Posterior vena cava (tissue), 2 donors: ENCODE results near the gene PGAM1. TPM values are rescaled to one million over a fixed set of nuclear protein-coding genes. Genes with fewer than 3 reads are reported as not detected.
A peak's percentile ranks its signal among the peaks of the same experiment; 100 is the strongest.
"Not testable (repeated sequence)": the region's sequence is repeated elsewhere in the genome, so short reads cannot be mapped to it uniquely, and the experiment has no call there.

Experiments used
- DNase-seq: peaks from one replicate; pipeline ENCODE4 v3.0.0-alpha.2; 2020; ENCODE audit warnings: low spot score
- intact Hi-C, 2 donors: fragments of 100-400 bp; cut with DNase I; formaldehyde crosslinking; loops; one replicate each; pipeline versions ENCODE4 v1.14.1 to v1.14.2; 2022 to 2023
- total RNA-seq, 2 donors: library from RNA; stranded (reverse); fragmentation: NEBNext Ultra II Directional; extraction: Animal tissue kit (Norgen Biotek cat#: 25700); gene quantifications; one replicate each; pipeline ENCODE4 v1.2.1, GENCODE V29; 2021
- donor health status: DM: yes; HTN: yes; CAD: no.
- donor health status: DM: yes; HTN: yes; CAD: no.

Gene PGAM1
- total RNA-seq, 2 donors from 2014 or later, result 153 to 171 TPM

GRCh38 chr10:97406483-97406882 lies 19.5 kb upstream of the PGAM1 start:
- intact Hi-C loops, result not testable (repeated sequence)

DNA sequence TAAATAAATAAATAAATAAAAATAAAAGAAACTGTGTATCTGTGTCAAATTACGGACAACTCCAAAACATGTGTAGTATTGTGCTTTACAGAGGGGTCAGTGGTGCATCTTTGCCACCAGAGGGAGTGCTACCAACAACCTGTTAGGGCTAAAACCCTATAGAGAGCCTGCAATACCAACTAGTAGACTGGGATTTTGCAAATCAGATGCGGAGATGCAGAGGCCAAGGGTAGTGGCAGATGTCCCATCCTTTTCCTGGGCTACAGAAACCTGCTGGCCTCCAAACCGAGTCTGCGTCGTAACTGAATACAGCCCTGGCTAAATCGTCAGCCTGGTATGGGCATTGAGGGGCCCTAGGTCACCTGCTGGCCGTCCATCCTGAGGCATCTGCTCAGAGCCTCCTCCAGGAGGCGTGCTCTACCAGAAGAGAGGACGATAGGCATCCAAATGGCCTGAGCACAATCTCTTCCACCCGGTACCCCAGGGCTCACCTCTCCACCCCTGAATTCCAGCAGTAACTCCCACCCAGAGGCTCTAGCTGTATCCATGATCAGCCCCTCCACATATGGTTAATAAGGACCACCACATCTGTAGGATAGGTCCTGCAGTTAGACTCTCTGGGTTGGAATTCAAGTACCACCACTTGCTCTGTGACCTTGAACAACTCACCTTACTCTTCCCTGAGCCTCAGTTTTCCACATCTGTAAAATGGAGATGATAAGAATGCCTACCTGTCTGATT lies 18.6 kb upstream of the PGAM1 start:
- DNase-seq, result no peak
- intact Hi-C loops, result no loop called here

More at GRCh38 chr10:97406483-97406882, 19.5 kb upstream of the PGAM1 start:
- not testable (repeated sequence) for DNase-seq

DNA sequence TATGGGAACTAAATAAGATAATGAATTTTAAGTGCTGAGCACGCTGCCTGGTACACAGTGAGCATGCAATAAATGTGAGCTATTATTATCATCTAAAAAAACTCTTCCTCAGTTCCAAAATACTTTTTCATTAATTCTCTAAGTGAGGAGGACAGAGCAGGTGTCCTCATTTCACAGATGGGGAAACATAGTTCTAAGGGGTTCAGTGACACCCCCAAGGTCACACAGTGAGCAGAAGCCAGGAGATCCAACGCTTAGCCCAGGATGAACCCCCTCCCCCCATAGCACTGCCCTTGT lies 18.1 kb upstream of the PGAM1 start:
- intact Hi-C loops, result no loop called here
- no peak for DNase-seq

GRCh38 chr10:97408496-97408992 lies 17.4 kb upstream of the PGAM1 start:
- no peak for DNase-seq
- intact Hi-C loops, result no loop called here

GRCh38 chr10:97411406-97411805 lies 14.6 kb upstream of the PGAM1 start:
- intact Hi-C loops, result no loop called here

DNA sequence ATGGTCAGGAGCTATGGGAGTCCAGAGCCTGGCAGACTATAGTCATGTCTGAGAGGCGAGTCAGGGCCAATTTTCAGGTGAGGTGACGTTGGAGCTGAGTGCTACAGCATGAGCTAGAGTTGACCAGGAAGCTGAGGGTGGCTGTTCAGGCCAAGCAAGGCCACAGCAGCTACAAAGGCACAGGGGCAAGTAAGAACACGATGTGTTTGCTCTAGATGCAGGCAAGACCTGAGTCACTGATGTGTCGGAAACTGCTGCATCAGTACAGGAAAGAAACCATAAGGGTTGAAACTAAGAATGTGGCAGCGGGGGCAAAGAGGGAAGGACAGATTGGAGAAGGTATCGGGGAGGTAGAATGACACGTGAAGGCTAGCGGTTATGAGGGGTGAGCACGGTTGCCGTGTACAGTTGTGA lies 13.1 kb upstream of the PGAM1 start:
- DNase-seq, result no peak
- intact Hi-C loops, result no loop called here

More at GRCh38 chr10:97411406-97411805, 14.6 kb upstream of the PGAM1 start:
- DNase-seq, result no peak

- intact Hi-C loops, result no loop called here
- DNase-seq, result no peak
Observed at GRCh38 chr10:97416565-97416964, 9.4 kb upstream of the PGAM1 start.

DNA sequence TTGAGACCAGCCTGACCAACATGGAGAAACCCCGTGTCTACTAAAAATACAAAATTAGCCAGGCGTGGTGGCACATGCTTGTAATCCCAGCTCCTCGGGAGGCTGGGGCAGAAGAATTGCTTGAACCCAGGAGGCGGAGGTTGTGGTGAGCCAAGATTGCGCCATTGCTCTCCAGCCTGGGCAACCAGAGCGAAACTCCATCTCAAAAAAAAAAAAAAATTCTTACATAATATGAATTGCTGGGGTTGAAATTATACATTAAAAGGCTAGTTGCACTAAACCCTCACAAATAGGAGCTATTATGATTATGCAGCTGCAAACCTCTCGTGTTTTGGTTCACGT lies 2.3 kb upstream of the PGAM1 start:
- intact Hi-C loops, DNase-seq: not testable (repeated sequence)

GRCh38 chr10:97426776-97427570 lies 982 bp downstream of the PGAM1 start:
- intact Hi-C loops, result no loop called here
- DNase-seq, result no peak

- intact Hi-C loops, result no loop called here
- no peak for DNase-seq
Observed at GRCh38 chr10:97427571-97428179, 1.7 kb downstream of the PGAM1 start.

GRCh38 chr10:97428572-97428981 lies 2.6 kb downstream of the PGAM1 start:
- intact Hi-C loops, result no loop called here
- no peak for DNase-seq

GRCh38 chr10:97434055-97434454 lies 8.1 kb downstream of the PGAM1 start:
- DNase-seq, result no peak
- intact Hi-C loops, result no loop called here

- no peak for DNase-seq
- intact Hi-C loops, result no loop called here
Observed at GRCh38 chr10:97434557-97434956, 8.6 kb downstream of the PGAM1 start.

DNA sequence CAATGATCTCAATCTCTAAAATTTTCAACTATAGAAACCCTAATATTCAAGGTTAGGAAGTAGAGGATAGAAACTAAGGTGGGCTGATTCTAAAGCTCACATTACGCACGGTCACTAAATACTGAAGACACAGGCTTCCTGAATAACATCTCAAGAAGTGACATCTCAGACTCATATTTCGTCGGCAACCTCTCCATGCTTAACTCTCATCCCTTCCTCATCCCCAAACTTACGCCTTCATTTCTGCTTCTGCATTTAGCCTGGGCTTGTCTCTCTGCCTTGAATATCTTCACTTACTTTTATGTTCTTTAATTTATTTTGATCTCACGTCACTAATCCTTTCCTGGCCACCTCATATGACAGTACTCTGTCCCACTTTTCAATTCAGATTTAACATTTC lies 9.2 kb downstream of the PGAM1 start:
- DNase-seq, result no peak
- intact Hi-C loops, result no loop called here

- no peak for DNase-seq
- intact Hi-C loops, result no loop called here
Observed at GRCh38 chr10:97442277-97442676, 16.3 kb downstream of the PGAM1 start.

- DNase-seq, result no peak
- intact Hi-C loops, result no loop called here
Observed at GRCh38 chr10:97444212-97444611, 18.2 kb downstream of the PGAM1 start.

GRCh38 chr10:97445357-97445721 lies 19.3 kb downstream of the PGAM1 start:
- intact Hi-C loops, result no loop called here
- DNase-seq, result no peak

GRCh38 chr10:97445722-97446639 lies 20.0 kb downstream of the PGAM1 start, which contains the start of the genes EXOSC1 and ZDHHC16:
TSS of gene EXOSC1 (minus strand) at chr10:97446006. CDS start at chr10:97445985, 21 bp downstream.
TSS of gene ZDHHC16 (plus strand) at chr10:97446175. CDS start at chr10:97451676, 5,501 bp downstream.
- intact Hi-C loops, result no loop called here
- DNase-seq, result peak; percentile 96

DNA sequence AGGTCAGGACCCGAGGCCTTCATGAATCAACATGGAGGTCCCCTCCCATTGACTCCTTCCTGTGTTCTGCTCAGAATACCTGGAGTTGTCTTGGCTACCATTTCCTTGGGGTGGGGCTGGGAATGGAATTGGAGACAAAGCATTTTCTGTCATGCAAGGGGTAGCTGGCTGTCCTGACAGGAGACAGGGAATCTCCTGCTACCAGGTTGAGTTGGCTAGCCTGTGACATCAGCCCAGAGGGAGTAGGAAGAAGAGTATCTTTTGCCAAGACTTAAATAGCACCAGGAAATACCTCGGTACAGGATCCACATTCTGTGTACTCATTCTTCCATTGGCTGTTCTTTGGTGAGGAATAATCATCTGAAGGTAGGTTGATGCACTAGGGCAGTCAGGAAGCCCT lies 24.8 kb downstream of the PGAM1 start:
- no peak for DNase-seq
- intact Hi-C loops, result no loop called here
